Skeletal muscle cell (primary cell): ENCODE measurements around the gene SPANXD.
"Not testable (repeated sequence)": the region's sequence is repeated elsewhere in the genome, so short reads cannot be mapped to it uniquely, and the experiment has no call there.

ENCODE experiments used
- DNase-seq: peaks from one replicate; pipeline ENCODE4 v3.0.0-alpha.2; 2010; ENCODE audit warnings: low read depth
- H3K4me3 ChIP-seq: 2 replicates; pipeline ENCODE4 v1.5.1; 2011; ENCODE audit warnings: low read depth, mild to moderate bottlenecking, control low read depth, low read length, moderate library complexity

The SPANXD gene, protein sequence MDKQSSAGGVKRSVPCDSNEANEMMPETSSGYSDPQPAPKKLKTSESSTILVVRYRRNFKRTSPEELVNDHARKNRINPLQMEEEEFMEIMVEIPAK

DNA sequence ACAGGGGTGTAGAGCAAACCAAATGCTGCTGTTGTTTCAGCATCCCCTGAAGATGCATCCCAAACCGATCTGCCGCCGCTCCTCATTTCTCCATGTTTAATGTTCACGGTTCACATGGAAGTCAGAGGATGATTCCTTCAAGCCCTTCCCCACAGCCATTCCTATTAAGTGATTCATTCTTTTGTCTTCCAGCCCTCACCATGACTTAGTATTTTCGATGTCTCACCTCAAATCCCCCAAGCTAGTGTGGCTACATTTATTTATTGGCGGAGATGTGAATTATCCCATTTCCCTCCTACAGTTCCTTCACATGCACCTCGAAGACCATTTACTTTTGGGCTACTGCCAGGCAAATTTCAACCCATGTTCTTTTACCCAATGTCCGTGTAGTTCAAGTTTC is at the start of gene SPANXD:
SPANXD (minus strand) TSS at position 101 of the 400 bp plus-strand sequence. CDS start 334 bp downstream, outside the sequence.
- not testable (repeated sequence) for DNase-seq, H3K4me3 ChIP-seq

DNA sequence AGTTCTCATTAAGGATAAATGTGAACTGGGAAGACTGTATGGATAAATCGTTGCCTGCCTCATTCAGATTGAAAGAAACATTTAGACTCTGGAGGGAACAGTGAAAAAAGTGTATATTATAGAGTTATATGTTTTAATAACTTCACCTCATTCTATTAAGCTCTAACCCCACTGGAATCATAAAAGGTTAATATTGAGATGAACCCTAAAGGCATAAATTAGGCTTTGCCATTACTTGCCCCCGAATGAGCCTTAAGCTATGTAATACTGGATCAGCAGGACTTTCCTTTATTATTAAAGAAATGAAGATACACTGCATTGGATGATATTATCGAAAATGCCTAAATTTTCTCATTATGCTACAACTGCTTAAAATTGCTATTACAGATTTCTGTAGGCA is 44.1 kb upstream of the SPANXD start:
- no peak for DNase-seq
- no peak overlapping the region for H3K4me3 ChIP-seq

- no peak for DNase-seq
- no peak overlapping the region for H3K4me3 ChIP-seq
These were observed 38.1 kb upstream of the SPANXD start for GRCh38 chrX:141736656-141737055.

GRCh38 chrX:141733371-141733770 is 34.8 kb upstream of the SPANXD start:
- H3K4me3 ChIP-seq: no peak overlapping the region
- DNase-seq: no peak

DNA sequence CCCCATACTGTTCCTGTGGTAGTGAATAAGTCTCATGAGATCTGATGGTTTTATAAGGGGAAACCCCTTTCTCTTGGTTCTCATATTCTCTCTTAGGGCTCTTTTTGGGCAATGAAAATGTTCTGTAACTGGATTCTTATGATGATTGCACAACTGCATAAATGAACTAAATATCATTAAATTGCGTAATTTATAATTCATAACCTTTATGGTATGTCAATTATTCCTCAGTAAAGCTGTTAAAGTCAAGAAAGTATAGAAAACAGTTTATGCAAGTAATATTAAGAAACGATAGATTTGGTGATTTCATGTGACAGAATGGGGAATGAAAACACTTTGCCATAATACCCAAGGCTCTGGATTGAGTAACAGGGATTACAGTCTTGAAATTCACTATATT is 33.5 kb upstream of the SPANXD start:
- no peak overlapping the region for H3K4me3 ChIP-seq
- no peak for DNase-seq

DNA sequence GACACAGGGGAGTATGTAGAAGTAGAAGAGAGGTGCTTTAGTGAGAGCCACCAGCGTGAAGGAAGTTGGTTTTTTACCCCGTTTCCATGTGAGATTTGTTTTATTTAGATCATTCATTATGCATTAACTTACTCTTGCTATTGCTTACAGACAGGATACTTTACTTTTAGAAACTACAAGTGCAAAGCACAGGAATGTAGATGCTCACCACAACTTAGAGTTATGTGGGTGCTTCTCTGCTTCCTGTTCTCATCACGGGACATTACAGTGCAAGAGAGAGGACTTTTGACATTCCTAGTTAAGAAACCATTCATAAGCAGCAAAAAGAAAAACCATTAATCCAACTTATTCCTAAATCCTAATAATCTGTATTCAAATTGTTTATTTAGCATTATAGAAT is 25.6 kb upstream of the SPANXD start:
- DNase-seq: no peak
- no peak overlapping the region for H3K4me3 ChIP-seq

GRCh38 chrX:141714680-141715079 is 16.1 kb upstream of the SPANXD start:
- no peak overlapping the region for H3K4me3 ChIP-seq
- no peak for DNase-seq

GRCh38 chrX:141701072-141701471 is 2.5 kb upstream of the SPANXD start:
- H3K4me3 ChIP-seq: no peak overlapping the region
- DNase-seq: no peak

DNA sequence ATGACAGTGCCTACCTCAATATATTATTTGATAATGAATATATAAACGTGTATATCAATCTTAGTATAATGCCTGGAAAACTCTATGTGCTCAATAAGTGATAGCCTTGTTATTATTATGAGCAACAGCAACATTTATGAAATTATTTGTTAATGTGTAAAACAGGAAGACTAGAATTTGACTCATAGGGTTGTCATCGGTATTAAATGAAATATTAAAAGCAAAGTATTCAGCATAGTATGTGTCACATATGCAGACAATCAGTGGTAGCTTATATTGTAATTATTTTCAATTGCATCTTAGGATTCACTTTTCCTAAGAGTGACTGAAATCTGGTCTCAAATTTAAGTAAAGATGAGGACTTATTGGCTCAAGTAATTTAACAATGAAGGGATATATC is 24.6 kb downstream of the SPANXD start:
- no peak overlapping the region for H3K4me3 ChIP-seq
- DNase-seq: no peak

DNA sequence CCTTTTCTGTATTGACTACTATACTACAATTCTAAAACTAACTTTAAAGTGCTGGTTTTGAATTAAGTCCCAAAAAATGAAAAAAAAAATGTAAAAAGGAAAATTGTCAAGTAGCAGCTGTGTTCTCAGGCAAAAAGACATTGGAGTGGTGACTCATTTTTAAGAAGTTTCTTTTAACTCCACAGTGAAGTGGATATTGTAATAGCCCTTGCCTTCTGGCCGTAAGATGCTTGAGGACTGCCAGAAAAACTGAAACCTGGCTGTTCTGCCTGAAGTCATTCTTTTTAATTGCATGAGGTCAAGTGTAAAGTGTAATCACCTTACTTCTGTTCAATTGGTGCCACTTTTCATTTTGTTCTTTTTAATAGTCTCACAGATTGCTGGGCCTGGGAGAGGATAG is 28.9 kb downstream of the SPANXD start:
- DNase-seq: no peak
- H3K4me3 ChIP-seq: no peak overlapping the region

DNA sequence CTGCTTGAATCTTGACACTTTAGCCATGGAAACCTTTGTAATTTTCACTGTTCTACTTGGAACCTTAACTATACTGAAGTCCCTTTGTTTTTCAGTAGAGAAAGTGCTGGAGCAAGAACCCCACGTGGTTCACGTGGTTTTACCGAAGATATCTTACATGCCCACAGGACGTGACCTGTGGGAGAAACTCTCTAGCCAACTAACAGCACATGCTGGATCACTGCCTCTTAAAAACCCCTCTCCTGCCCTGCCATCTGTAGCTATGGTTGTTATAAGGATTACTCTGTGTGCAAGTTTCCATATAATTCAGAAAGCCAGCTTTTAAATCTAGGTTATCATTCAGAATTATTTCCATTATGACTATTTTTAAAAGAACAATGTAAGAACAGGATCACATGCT is 30.2 kb downstream of the SPANXD start:
- DNase-seq: peak; percentile 1
- no peak overlapping the region for H3K4me3 ChIP-seq

- DNase-seq: no peak
- H3K4me3 ChIP-seq: no peak overlapping the region
These were observed 35.8 kb downstream of the SPANXD start for GRCh38 chrX:141662781-141663180.

DNA sequence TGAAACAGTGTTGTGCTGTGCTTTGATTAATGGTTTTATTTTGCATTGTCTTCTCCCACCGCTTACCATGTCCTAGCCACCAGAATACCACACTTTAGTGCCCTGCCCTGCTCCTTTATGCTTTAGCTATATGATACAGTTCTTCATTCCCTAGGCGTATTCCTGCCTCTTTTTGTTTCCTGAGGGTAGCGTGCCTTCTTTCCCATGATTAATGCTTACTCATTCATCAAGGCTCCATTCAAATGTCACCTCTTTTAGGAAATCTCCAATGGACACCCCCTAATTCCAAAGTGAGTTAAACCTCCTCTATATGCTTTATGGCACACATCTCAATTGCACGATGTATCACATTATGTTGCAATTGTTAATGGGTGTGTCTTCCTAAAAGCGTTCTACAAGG is 46.3 kb downstream of the SPANXD start:
- no peak overlapping the region for H3K4me3 ChIP-seq
- DNase-seq: no peak
